ENCODE results near the gene PLAC8.

PLAC8 gene

DNA sequence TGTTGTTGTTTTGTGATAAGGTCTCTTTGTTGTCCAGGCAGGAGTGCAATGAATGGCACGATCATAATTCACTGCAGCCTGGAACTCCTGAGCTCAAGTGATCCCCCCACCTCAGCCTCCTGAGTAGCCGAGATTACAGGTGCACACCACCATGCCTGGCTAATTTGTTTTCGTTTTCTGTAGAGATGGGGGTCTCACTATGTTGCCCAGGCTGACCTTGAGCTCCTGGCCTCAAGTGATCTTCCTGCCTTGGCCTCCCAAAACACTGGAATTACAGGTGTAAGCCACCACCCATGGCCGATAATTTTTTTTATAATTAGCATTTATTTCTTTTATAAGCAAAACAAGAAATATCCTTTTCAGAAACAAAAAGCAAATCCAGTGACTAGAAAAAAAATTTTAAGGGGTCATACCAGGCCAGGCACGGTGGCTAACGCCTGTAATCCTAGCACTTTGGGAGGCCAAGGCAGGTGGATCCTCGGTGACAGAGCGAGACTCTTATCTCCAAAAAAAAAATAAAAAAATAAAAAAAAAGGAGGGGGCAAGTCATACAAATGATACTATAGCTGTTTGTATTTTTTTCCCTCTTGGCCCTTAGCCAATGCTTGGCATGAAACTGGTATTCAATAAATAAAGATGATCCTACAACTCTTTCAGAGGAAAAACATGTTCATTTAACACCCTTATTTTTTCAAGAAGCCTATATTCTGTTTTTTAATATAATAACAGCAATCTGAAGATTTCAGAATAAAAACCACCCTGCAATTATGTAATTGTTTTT lies 3.4 kb downstream of the PLAC8 start:
- H3K4me3 ChIP-seq (ENCODE audit: low read depth, low read length), result no peak overlapping the region
- no peak for TF ChIP-seq CTCF (IDR thresholded peaks at IDR 0.05; ENCODE audit: low read depth, low read length)

GRCh38 chr4:83110223-83110945 lies 4.1 kb downstream of the PLAC8 start:
- peak; percentile 74 for TF ChIP-seq CTCF (IDR thresholded peaks at IDR 0.05; ENCODE audit: low read depth, low read length)
- H3K4me3 ChIP-seq (ENCODE audit: low read depth, low read length), result peak overlapping the region; percentile 60

GRCh38 chr4:83109480-83110222 lies 4.9 kb downstream of the PLAC8 start:
- H3K4me3 ChIP-seq (ENCODE audit: low read depth, low read length), result peak overlapping the region; percentile 60
- TF ChIP-seq CTCF (IDR thresholded peaks at IDR 0.05; ENCODE audit: low read depth, low read length), result no peak

GRCh38 chr4:83108101-83108861 lies 6.2 kb downstream of the PLAC8 start:
- H3K4me3 ChIP-seq (ENCODE audit: low read depth, low read length), result no peak overlapping the region
- no peak for TF ChIP-seq CTCF (IDR thresholded peaks at IDR 0.05; ENCODE audit: low read depth, low read length)

GRCh38 chr4:83107631-83108030 lies 6.9 kb downstream of the PLAC8 start:
- no peak for TF ChIP-seq CTCF (IDR thresholded peaks at IDR 0.05; ENCODE audit: low read depth, low read length)

GRCh38 chr4:83104991-83105390 lies 9.5 kb downstream of the PLAC8 start:
- no peak for TF ChIP-seq CTCF (IDR thresholded peaks at IDR 0.05; ENCODE audit: low read depth, low read length)
- H3K4me3 ChIP-seq (ENCODE audit: low read depth, low read length), result no peak overlapping the region

More at GRCh38 chr4:83107631-83108030, 6.9 kb downstream of the PLAC8 start:
- no peak overlapping the region for H3K4me3 ChIP-seq (ENCODE audit: low read depth, low read length)
